ENCODE data around the gene C17orf78. TPM values are rescaled to one million over a fixed set of nuclear protein-coding genes. Genes with fewer than 3 reads are reported as not detected.
"Not testable (repeated sequence)": the region's sequence is repeated elsewhere in the genome, so short reads cannot be mapped to it uniquely, and the experiment has no call there.

The C17orf78 gene
- total RNA-seq, 6 donors from 2014 or later = not detected

GRCh38 chr17:37405955-37406634 is 30.3 kb downstream of the C17orf78 start:
- 0 to 1% methylated on average over 7 to 17 of the region's 21 CpGs for WGBS, 2 donors
- H3K9me3 ChIP-seq = no peaks in the 10 kb centered on the region
- H3K27ac ChIP-seq = peak overlapping the region; percentile 92 to 97 (median 94)
- ATAC-seq (ENCODE audit: low FRiP score in 2 of 2) = peak; percentile 35 to 56
- peaks cover 9 to 23% (median 20%) of the 10 kb centered on the region in 4 donors for H3K4me1 ChIP-seq
- H3K4me3 ChIP-seq = peak overlapping the region; percentile 82 to 92 (median 86)
- no peak for DNase-seq
- peaks cover 0 to 4% (median under 1%) of the 10 kb centered on the region in 4 donors for H3K36me3 ChIP-seq
- H3K27me3 ChIP-seq = no peaks in the 10 kb centered on the region
- TF ChIP-seq POLR2A (IDR thresholded peaks at IDR 0.05) = no peak
- TF ChIP-seq, protein P1, sequence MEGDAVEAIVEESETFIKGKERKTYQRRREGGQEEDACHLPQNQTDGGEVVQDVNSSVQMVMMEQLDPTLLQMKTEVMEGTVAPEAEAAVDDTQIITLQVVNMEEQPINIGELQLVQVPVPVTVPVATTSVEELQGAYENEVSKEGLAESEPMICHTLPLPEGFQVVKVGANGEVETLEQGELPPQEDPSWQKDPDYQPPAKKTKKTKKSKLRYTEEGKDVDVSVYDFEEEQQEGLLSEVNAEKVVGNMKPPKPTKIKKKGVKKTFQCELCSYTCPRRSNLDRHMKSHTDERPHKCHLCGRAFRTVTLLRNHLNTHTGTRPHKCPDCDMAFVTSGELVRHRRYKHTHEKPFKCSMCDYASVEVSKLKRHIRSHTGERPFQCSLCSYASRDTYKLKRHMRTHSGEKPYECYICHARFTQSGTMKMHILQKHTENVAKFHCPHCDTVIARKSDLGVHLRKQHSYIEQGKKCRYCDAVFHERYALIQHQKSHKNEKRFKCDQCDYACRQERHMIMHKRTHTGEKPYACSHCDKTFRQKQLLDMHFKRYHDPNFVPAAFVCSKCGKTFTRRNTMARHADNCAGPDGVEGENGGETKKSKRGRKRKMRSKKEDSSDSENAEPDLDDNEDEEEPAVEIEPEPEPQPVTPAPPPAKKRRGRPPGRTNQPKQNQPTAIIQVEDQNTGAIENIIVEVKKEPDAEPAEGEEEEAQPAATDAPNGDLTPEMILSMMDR (IDR thresholded peaks at IDR 0.05) = no peak
- no peak for TF ChIP-seq EP300 (IDR thresholded peaks at IDR 0.05)
- no peak for TF ChIP-seq POLR2AphosphoS5 (IDR thresholded peaks at IDR 0.05)

DNA sequence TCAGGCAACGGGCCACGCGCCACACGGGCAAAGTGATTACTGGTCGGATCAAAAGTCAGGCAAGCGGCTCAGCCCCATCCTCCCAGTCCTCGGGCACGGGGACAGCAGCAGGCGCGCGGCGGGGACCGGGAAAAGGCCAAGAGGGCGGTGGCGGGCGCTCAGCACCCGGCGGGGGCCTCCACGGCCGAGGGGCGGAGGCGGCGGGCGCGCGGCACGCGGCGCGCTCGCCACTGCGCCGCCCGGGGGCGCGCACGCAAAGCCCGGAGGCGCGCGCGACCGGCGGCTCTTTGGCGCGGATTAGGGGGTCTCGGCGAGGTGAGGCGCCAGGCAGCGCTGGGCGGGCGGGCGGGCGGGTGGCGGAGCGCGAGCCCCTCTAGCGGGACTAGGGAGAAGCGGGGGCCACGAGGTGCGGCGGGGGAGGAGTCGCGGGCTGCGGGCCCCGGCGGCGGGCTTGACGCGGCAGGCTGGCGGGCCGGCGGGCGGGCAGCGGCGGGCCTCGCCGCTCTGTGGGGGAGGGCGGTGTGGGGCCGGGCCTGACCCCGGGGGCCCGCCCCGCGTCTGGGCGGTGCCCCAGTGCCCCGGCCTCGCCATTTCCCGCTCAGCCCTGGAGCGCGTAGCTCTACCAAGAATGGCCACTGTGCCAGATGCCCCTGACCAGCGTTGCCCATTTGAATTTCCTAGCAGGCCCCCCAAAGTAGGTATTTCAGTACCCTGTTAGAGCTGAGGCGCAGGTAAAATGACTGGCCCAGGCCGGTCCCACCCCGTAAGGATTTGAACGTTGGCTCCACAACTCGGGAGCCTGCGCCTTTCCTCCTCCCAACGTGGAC is 31.1 kb downstream of the C17orf78 start, which contains the start of the genes ACACA and TADA2A:
Gene ACACA, minus strand, starts transcription at position 202 of the 827 bp plus-strand sequence. CDS start 537 bp downstream, outside the sequence.
Gene TADA2A, plus strand, starts transcription at position 252 of the 827 bp plus-strand sequence. CDS start 4,480 bp downstream, outside the sequence.
- H3K4me1 ChIP-seq = peaks cover 9 to 23% (median 20%) of the 10 kb centered on the region in 4 donors
- peak; percentile 98 for ATAC-seq (ENCODE audit: low FRiP score in 2 of 2)
- TF ChIP-seq EP300 (IDR thresholded peaks at IDR 0.05) (no peak), POLR2AphosphoS5 (IDR thresholded peaks at IDR 0.05) (peak; percentile 74 to 80), POLR2A (IDR thresholded peaks at IDR 0.05) (peak in 3 of 4 donors; percentile 68 to 76 (median 74))
- TF ChIP-seq, protein P1 (IDR thresholded peaks at IDR 0.05) = peak in 4 of 6 experiments; percentile 29 to 58 (median 44)
- WGBS, 2 donors = 0% methylated on average over 2 to 45 of the region's 98 CpGs
- no peaks in the 10 kb centered on the region for H3K9me3 ChIP-seq
- H3K27me3 ChIP-seq = no peaks in the 10 kb centered on the region
- H3K36me3 ChIP-seq = peaks cover 4 to 12% (median 8%) of the 10 kb centered on the region in 4 donors
- peak; percentile 80 to 96 for DNase-seq
- peak within 1 kb of the TSS; percentile 82 to 92 (median 86) for H3K4me3 ChIP-seq
- peak within 1 kb of the TSS; percentile 92 to 97 (median 94) for H3K27ac ChIP-seq

GRCh38 chr17:37408145-37408479 is 32.3 kb downstream of the C17orf78 start:
- H3K27me3 ChIP-seq; H3K9me3 ChIP-seq; DNase-seq; ATAC-seq (ENCODE audit: low FRiP score in 2 of 2): not testable (repeated sequence)
- Histone ChIP-seq H3K4me3 (peak overlapping the region in 1 of 4 donors; percentile 92), H3K36me3 (peaks cover 7 to 24% (median 16%) of the 10 kb centered on the region in 4 donors), H3K27ac (peak overlapping the region in 2 of 4 donors; percentile 92 to 97), H3K4me1 (peaks cover 9 to 23% (median 20%) of the 10 kb centered on the region in 4 donors)
- WGBS, 2 donors = 94 to 96% methylated on average over 13 of the region's 13 CpGs

DNA sequence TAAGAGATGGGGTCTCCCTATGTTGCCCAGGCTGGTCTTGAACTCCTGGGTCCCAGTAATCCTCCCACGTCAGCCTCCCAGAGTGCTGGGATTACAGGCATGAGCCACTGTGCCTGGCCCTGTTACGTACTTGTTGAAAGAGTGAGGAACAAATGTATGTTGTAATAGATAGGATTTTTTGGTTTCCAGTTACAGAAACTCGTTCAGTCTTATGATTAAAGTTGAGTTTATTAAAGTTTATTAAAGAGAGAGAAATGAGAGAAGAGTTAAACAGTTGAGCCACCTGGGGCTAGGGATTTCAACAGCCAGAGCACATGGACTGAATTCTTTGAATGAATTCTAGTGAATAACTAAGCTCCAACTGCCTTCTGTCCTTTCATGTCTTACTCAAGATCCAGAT is 34.6 kb downstream of the C17orf78 start:
- WGBS, 2 donors = 72 to 81% methylated on average over 3 of the region's 3 CpGs
- H3K27me3 ChIP-seq = no peaks in the 10 kb centered on the region
- TF ChIP-seq POLR2A (IDR thresholded peaks at IDR 0.05) = no peak
- no peak for TF ChIP-seq EP300 (IDR thresholded peaks at IDR 0.05)
- TF ChIP-seq, protein P1 (IDR thresholded peaks at IDR 0.05) = no peak
- no peak overlapping the region for H3K27ac ChIP-seq
- H3K4me3 ChIP-seq = no peak overlapping the region
- peaks cover 9 to 18% (median 15%) of the 10 kb centered on the region in 4 donors for H3K4me1 ChIP-seq
- H3K9me3 ChIP-seq = no peaks in the 10 kb centered on the region
- peaks cover 8 to 44% (median 31%) of the 10 kb centered on the region in 4 donors for H3K36me3 ChIP-seq
- no peak for DNase-seq
- ATAC-seq (ENCODE audit: low FRiP score in 2 of 2) = no peak
